ENCODE results near the gene KIF6. TPM values are rescaled to one million over a fixed set of nuclear protein-coding genes. Genes with fewer than 3 reads are reported as not detected.

The KIF6 gene
- total RNA-seq, 4 donors from 2014 or later: 0.83 to 2.6 (median 1.1) TPM

GRCh38 chr6:39425346-39426072 lies 299.7 kb downstream of the KIF6 start:
- Histone ChIP-seq H3K4me3 (peak overlapping the region in 1 of 4 donors; percentile 8), H3K9me3 (no peaks in the 10 kb centered on the region), H3K27ac (replicated peaks in 1 of 4) (peak overlapping the region; percentile 58 to 74 (median 72)), H3K36me3 (no peaks in the 10 kb centered on the region), H3K4me1 (peaks cover 20 to 64% (median 53%) of the 10 kb centered on the region in 4 donors), H3K27me3 (no peaks in the 10 kb centered on the region)
- WGBS: 56% methylated on average over 6 of the region's 6 CpGs
- peak; percentile 86 for DNase-seq (ENCODE audit: extremely low spot score)
- intact Hi-C loops (cut with DNase I): no loop called here
- TF ChIP-seq POLR2AphosphoS5 (IDR thresholded peaks at IDR 0.05) (no peak), EP300 (IDR thresholded peaks at IDR 0.05) (no peak)

GRCh38 chr6:39424831-39425230 lies 300.4 kb downstream of the KIF6 start:
- Histone ChIP-seq H3K36me3 (no peaks in the 10 kb centered on the region), H3K4me1 (peaks cover 22 to 64% (median 55%) of the 10 kb centered on the region in 4 donors), H3K27me3 (no peaks in the 10 kb centered on the region), H3K27ac (replicated peaks in 1 of 4) (peak overlapping the region in 2 of 4 donors; percentile 71 to 74), H3K4me3 (no peak overlapping the region), H3K9me3 (no peaks in the 10 kb centered on the region)
- peak; percentile 81 for DNase-seq (ENCODE audit: extremely low spot score)
- 79% methylated on average over 3 of the region's 3 CpGs for WGBS
- intact Hi-C loops (cut with DNase I): no loop called here
- TF ChIP-seq POLR2AphosphoS5 (IDR thresholded peaks at IDR 0.05) (no peak), POLR2A (IDR thresholded peaks at IDR 0.05; ENCODE audit: low read depth) (no peak), EP300 (IDR thresholded peaks at IDR 0.05) (no peak), CTCF (IDR thresholded peaks at IDR 0.05) (no peak)

- DNase-seq (ENCODE audit: extremely low spot score): peak; percentile 92
- Histone ChIP-seq H3K27ac (replicated peaks in 1 of 4) (peak overlapping the region; percentile 68 to 82 (median 80)), H3K9me3 (no peaks in the 10 kb centered on the region), H3K36me3 (no peaks in the 10 kb centered on the region), H3K4me1 (peaks cover 26 to 72% (median 61%) of the 10 kb centered on the region in 4 donors), H3K27me3 (no peaks in the 10 kb centered on the region), H3K4me3 (no peak overlapping the region)
- TF ChIP-seq CTCF (IDR thresholded peaks at IDR 0.05) (no peak), POLR2A (IDR thresholded peaks at IDR 0.05; ENCODE audit: low read depth) (no peak), POLR2AphosphoS5 (IDR thresholded peaks at IDR 0.05) (peak in 1 of 2 donors; percentile 39), EP300 (IDR thresholded peaks at IDR 0.05) (no peak)
- WGBS: 40% methylated on average over 6 of the region's 6 CpGs
- intact Hi-C loops (cut with DNase I): no loop called here
Observed at GRCh38 chr6:39422238-39422637, 303.0 kb downstream of the KIF6 start.

GRCh38 chr6:39421383-39422225 lies 303.6 kb downstream of the KIF6 start:
- Histone ChIP-seq H3K27me3 (no peaks in the 10 kb centered on the region), H3K4me1 (peaks cover 26 to 74% (median 60%) of the 10 kb centered on the region in 4 donors), H3K9me3 (no peaks in the 10 kb centered on the region), H3K4me3 (no peak overlapping the region), H3K36me3 (no peaks in the 10 kb centered on the region), H3K27ac (replicated peaks in 1 of 4) (peak overlapping the region; percentile 68 to 82 (median 80))
- DNase-seq (ENCODE audit: extremely low spot score): peak; percentile 75
- 76% methylated on average over 11 of the region's 11 CpGs for WGBS
- intact Hi-C loops (cut with DNase I): no loop called here
- no peak for TF ChIP-seq POLR2AphosphoS5 (IDR thresholded peaks at IDR 0.05)

GRCh38 chr6:39420300-39421265 lies 304.6 kb downstream of the KIF6 start:
- intact Hi-C loops (cut with DNase I): no loop called here
- H3K36me3 ChIP-seq: no peaks in the 10 kb centered on the region
- no peaks in the 10 kb centered on the region for H3K27me3 ChIP-seq
- peak; percentile 91 for DNase-seq (ENCODE audit: extremely low spot score)
- peaks cover 21 to 73% (median 60%) of the 10 kb centered on the region in 4 donors for H3K4me1 ChIP-seq
- H3K4me3 ChIP-seq: no peak overlapping the region
- H3K9me3 ChIP-seq: no peaks in the 10 kb centered on the region
- peak overlapping the region; percentile 68 to 82 (median 80) for H3K27ac ChIP-seq (replicated peaks in 1 of 4)
- WGBS: 68% methylated on average over 15 of the region's 15 CpGs
- TF ChIP-seq EP300 (IDR thresholded peaks at IDR 0.05) (peak; percentile 48), POLR2AphosphoS5 (IDR thresholded peaks at IDR 0.05) (peak; percentile 78 to 81), POLR2A (IDR thresholded peaks at IDR 0.05; ENCODE audit: low read depth) (no peak), CTCF (IDR thresholded peaks at IDR 0.05) (no peak)

All from esophagus muscularis mucosa (tissue), 4 donors.